Raji (cell line): ENCODE data around the gene DNAL1.

ENCODE experiments used
- POLR2A ChIP-seq: IDR thresholded peaks from 2 replicates; pipeline ENCODE4 v1.6.1; 2011; ENCODE audit warnings: low read depth, low read length, control low read depth; ENCODE audit not compliant: insufficient read depth

The DNAL1 gene

DNA sequence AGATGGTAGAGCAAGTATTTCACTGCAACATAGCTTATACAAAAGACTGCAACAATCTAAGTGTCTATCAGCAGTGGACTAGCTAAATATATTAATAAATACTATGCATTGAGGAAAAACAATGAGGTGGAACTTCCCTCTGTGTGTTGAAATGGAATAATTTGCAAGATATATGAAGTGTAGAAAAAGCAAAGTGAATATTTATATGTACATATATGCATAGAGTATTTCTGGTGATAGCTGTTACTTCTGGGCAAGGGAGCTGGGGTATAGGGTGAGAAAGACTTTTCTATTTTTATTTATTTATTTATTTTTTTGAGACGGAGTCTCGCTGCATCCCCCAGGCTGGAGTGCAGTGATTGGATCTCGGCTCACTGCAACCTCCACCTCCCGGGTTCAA is 33.9 kb downstream of the DNAL1 start:
- no peak for TF ChIP-seq POLR2A

DNA sequence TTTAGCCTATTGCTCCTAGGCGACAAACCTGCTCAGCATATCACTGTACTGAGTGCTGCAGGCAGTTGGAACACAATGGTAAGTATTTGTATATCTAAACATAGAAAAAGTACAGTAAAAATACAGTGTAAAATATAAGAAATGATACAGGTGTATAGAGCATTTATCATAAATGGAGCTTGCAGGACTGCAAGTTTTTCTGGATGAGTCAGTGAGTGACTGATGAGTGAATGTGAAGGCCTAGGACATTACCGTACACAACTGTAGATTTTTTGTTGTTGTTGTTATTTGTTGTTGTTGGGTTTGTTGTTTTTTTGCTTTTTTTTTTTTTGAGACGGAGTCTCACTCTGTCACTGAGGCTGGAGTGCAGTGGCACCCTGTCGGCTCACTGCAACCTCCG is 36.0 kb downstream of the DNAL1 start:
- TF ChIP-seq POLR2A: no peak

DNA sequence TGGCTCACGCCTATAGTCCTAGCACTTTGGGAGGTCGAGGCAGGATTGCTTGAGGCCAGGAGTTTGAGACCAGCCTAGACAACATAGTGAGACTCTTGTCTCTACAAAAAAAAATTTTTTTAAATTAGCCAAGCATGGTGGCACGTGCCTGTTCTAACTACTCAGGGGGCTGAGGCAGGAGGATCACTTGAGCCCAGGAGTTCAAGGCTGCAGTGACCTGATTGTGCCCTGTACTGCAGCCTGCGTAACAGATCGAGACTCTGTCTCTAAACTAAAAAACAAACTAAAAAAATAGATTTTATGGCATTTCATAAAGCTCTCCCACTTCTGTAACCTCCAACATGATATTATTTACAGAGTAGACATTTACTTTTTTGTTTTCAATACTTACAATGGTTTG is 39.8 kb downstream of the DNAL1 start:
- TF ChIP-seq POLR2A: no peak

DNA sequence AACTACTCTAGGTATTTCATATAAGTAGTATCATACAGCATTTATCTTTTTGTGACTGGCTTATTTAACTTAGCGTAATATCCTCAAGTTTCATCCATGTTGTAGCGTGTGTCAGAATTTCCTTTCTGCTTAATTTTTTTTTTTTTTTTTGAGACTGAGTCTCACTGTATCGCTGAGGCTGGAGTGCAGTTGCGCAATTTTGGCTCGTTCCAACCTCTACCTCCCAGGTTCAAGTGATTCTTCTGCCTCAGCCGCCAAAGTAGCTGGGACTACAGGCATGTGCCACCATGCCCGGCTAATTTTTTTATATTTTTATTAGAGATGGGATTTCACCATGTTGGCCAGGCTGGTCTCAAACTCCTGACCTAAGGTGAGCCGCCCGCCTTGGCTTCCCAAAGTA is 40.5 kb downstream of the DNAL1 start:
- no peak for TF ChIP-seq POLR2A

DNA sequence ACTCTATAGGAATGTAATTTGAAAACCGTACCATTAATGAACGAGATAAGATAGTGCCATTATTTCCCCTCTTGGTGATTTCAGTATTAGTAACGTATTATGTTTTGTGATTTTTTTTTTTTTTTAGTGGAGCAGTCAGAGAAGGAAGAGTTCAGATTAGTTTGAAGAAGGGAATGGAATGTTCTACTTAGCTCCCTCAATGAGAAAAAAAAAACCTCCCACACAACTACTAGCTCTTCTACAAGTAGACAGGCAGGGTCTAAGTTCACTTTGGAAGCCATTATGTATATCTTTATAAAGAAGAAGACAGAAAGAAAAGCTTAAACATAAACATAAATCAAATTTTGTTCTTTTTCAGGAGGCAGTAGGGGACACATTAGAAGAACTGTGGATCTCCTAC is 42.1 kb downstream of the DNAL1 start:
- no peak for TF ChIP-seq POLR2A

DNA sequence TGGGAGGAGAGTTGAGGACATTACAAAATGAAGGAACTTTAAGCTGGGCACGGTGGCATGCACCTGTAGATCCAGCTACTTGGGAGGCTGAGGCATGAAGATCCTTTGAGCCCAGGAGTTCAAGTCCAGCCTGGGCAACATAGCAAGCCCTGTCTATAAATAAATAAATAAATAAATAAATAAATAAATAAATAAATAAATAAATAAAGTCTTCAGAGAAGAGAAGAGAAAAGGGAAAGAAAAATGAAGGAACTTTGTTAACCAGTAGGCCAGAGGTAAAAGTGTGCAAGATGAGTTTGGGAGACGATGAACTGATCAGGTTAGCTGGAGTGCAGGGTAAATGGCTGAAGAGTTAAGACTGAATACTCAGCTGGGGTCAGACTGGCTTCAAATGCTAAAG is 49.3 kb downstream of the DNAL1 start:
- no peak for TF ChIP-seq POLR2A

DNA sequence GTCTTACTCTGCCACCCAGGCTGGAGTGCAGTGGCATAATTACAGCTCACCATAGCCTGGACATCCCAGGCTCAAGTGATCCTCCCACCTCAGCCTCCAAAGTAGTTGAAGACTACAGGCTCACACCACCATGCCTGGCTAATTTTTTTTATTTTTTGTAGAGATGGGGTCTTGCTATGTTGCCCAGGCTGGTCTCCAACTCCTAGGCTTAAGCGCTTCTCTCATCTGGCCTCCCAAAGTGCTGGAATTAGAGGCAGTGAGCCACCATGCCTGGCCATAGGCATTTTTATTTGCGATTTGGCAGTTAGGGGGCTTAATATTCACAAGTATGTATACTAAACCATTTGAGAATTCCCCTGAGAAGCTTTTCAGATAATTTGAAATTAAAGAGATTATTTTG is 50.3 kb downstream of the DNAL1 start:
- no peak for TF ChIP-seq POLR2A

DNA sequence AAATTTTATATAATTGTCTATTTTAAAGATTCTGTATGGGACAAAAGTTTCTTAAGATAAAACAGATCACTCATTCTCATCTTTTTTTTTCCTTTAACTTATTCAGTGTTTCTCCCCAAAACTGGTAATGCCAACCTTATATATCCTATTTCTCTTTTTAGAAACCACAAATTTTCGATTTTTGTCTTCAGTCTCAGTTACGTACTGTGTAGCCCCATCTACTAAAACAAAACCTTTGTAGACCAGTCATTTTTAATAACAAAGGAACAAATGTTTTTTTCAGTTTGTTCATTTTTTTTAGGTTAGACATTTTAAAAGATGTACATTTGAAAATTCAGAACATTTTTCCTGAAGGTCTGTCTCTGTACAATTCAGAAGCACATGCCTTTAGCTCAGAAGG is 51.2 kb downstream of the DNAL1 start:
- TF ChIP-seq POLR2A: no peak

DNA sequence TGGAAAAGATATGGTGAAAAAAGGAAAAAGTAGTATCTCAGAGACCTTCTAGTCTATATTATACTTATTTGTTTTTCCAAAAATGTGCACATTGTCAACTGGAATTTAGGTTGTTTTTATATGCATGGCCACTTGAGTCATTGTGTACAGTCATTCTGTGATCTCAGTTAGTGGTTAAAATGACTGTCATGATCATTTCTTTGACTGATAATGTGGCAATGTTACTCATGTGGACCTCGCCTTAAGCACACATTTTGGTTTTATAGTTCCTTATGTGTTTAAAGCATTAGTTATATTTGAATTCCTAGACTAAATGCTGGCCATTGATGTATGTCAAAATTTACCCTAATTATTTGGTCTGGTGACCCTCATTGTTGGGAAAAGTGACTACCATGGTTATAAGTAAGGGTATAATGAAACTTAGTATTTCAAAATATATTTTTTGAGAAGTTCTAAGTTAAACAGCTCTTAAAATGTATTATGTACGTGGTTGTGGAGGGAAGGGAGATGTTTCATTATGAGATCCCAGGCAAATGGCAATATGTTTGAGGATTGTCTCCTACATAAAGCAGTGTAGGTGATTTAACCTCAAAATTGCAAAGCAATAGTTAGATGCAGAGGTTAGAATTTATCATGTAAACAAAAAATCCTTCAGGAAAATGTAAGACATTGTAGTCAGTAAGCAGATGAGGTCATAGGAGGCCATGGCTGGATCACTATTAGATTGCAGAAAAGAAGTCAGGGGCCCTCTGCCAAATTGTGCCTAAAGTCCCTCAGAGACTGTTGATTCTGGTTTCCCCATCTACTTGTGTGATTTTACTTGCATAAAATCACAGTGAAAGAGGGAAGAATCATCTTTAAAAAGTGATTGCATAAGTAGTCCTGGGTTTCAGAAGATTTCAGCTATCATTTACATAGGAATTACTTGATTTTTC is 51.9 kb downstream of the DNAL1 start:
- no peak for TF ChIP-seq POLR2A

DNA sequence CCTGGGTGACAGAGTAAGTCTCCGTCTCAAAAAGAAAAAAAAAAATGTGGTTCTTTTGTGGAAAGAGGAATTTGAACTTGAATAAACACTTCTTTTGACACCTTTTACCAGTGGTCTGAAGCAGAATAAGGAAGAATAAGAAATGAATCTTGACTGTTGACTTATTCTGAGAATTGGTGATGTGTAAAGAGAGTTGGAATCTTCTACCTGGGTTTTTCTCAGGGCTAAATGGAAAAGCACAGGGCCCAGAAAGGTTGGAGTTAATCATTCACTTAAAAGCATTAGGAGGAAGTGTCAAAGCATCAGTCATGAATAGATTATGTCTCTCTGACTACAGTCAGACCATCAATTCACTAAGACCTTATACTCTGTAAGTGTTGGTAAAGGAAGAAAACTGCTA is 55.5 kb downstream of the DNAL1 start:
- TF ChIP-seq POLR2A: no peak

DNA sequence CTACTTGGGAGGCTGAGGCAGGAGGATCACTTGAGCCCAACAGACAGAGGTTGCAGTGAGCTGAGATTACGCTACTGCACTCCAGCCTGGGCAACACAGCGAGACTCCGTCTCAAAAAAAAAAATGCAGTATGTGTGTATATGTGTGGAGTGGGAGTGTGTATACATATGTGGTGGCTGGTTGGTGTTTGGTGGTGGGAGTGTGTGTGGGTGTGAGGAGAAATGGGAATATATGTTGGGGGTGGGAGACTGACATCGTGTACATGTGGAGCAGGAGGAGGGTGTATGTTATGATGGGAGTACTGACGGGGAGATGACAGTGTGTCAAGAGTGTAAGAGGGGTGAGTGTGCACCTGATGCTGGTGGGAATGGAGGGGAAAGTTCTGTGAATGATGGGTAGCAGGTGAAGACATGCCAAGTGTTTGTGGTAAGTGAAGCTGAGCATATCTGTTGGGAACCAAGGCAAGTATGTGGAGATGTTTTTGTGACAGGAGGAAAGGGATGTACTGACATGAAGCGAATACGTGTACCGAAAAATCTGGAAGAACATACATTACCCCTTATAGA is 65.2 kb downstream of the DNAL1 start:
- no peak for TF ChIP-seq POLR2A

DNA sequence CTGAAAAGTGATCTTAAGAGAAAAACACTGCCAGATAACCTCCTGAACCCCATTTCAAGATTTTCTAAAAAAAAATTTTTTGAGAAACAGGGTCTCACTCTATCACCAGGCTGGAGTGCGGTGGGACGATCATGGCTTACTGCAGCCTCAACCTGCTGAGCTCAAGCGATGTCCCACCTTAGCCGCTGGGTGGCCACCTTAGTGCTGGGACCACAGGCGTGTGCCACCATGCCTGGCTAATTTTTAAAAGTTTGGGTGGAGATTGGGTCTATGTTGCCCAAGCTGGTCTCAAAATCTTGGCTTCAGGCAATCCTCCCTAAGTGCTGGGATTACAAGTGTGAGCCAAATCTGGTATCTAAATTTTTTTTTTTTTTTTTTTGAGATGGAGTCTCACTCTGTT is 66.0 kb downstream of the DNAL1 start:
- TF ChIP-seq POLR2A: no peak

DNA sequence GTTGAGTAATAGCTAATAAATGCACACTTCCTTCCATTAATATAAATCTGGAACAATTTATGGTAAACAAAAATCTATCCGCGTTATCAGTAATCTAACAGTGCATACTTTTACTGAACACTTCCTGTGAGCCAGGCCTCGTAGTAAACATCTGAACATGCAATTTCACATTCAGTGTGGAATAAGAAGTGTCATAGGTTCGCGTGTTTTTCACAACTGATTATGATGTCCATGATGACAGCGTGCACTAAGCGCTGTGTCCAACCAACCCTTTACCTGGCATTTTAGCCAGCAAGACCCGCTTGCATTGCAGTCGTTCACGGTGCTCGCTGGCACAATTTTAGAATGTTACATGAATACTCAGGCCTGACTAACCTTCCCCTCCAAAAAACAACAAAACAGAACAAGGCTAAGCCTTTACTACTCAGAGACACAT is 67.3 kb downstream of the DNAL1 start:
- no peak for TF ChIP-seq POLR2A

DNA sequence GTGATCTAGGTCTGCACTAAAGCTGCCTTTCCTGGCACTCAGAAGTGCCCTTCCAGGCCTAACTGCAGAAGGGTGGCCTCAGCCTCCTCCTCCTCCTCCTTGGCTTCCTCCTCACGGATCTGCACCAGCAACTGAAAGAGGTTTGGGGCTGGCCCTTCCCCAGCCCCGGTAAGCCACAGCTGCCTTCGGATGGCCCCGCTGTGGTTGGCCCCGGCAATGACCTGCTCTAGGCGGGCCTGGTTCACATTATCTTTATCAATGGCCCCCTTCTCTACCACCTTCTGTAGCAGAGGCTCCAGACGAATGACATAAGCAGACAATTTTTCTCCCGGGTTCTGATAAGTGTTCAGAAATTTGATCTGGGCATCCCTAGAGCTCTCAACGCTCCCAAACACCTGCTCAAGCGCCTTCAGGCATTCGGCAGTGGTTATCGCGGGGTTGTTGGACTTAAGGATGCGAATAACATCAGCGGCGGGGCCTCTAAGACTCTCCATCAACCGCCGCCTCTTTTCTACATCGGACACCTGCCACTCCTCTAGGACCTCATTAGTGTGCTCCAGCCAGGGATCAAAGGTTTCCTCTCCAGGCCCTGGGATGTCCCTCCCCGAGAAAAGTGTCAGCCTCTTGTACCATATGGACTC is 67.9 kb downstream of the DNAL1 start:
- no peak for TF ChIP-seq POLR2A

DNA sequence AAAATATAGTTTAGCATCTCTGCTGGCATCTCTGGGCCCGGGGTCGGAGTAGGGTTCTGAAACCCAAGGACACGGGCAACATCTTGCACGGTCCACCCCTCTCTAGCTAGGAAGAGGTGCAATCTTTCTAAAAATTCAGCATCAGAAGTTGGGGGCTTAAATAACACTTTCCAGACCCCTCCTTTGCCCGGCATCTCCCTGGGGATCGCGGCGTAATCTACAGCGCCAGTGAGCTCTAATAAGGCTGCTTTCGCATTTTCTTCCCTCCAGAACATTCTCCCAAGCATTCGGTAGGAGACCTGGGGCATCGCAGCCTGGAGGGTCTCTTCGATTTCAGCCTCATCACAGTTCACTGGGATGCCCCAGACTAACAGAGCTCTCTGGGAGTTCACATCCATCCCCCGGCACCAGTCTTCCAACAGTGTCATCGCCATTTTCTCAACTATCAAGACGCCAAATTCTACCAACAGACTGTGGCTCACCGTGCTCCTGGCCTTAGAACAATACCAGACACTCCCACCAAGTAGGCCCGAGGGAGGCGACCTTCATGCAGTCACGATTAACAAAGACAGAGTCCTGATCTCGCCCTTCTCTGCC is 68.5 kb downstream of the DNAL1 start:
- no peak for TF ChIP-seq POLR2A
